Measurements from ENCODE around the gene KCNJ5. TPM values are rescaled to one million over a fixed set of nuclear protein-coding genes. Genes with fewer than 3 reads are reported as not detected.

KCNJ5 gene
- total RNA-seq, 1 donor from 2014 or later: 12.9 TPM

DNA sequence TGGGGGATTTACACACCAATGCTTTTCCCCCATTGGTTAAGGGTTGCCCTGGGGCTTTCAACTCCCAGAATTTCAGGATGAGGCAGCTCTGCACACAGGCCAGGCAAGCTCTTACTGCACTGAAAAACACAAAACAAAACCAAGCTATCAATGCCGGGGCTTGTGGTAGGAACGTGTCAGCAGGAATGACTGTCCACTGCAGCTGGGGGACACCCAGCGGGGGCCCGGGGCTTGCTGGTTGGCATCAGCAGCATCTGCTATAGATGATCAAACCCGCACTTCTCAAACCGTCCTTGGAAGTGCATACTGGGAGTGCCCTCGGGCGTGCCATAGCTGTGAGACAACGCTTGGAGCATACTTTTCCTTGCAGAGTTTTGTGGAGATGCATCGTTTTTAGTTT is 43.8 kb downstream of the KCNJ5 start:
- Histone ChIP-seq H3K27ac (no peak overlapping the region), H3K27me3 (ENCODE audit: low read depth) (no peaks in the 10 kb centered on the region), H3K4me1 (no peaks in the 10 kb centered on the region), H3K4me3 (no peak overlapping the region), H3K36me3 (no peaks in the 10 kb centered on the region), H3K9me3 (no peaks in the 10 kb centered on the region)
- DNase-seq (no peak), ATAC-seq (no peak)
- intact Hi-C loops (cut with DNase I): no loop called here
- TF ChIP-seq, protein P1, sequence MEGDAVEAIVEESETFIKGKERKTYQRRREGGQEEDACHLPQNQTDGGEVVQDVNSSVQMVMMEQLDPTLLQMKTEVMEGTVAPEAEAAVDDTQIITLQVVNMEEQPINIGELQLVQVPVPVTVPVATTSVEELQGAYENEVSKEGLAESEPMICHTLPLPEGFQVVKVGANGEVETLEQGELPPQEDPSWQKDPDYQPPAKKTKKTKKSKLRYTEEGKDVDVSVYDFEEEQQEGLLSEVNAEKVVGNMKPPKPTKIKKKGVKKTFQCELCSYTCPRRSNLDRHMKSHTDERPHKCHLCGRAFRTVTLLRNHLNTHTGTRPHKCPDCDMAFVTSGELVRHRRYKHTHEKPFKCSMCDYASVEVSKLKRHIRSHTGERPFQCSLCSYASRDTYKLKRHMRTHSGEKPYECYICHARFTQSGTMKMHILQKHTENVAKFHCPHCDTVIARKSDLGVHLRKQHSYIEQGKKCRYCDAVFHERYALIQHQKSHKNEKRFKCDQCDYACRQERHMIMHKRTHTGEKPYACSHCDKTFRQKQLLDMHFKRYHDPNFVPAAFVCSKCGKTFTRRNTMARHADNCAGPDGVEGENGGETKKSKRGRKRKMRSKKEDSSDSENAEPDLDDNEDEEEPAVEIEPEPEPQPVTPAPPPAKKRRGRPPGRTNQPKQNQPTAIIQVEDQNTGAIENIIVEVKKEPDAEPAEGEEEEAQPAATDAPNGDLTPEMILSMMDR (IDR thresholded peaks at IDR 0.05): no peak

DNA sequence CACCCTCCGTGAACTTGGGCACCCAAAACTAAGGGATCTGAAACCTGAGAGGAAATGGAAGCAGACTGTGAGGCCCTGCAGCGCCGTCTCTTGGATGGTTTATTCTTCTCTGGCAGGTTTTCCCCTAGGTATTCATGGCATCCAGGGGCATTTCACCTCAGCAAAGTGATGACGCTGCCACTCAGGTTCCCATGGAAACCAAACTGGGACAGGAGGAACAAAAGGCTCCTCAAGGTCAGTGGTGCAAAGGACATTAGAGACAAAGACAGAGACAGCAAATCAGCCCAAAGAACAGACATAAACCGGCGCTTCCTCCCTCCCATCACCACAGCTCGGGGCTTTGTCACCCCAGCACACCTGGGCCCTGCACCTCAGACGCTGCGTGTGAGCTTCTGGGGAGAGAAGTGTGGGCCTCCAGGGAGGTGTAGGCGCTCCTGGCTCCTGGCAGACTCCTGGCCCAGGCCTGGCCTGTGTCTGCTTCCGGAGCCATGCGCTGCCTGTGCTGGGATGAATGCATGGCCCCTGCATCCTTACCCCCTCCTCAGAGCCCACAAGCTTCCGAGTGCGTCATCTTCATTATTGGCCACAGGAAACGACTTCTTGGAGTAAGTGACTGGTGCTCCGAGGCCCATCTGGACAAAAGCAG is 45.6 kb downstream of the KCNJ5 start:
- intact Hi-C loops (cut with DNase I): no loop called here
- no peak overlapping the region for H3K4me3 ChIP-seq
- H3K27me3 ChIP-seq (ENCODE audit: low read depth): no peaks in the 10 kb centered on the region
- TF ChIP-seq, protein P1 (IDR thresholded peaks at IDR 0.05): no peak
- no peaks in the 10 kb centered on the region for H3K36me3 ChIP-seq
- H3K27ac ChIP-seq: no peak overlapping the region
- H3K4me1 ChIP-seq: no peaks in the 10 kb centered on the region
- ATAC-seq: peak; percentile 21 to 34
- DNase-seq: no peak
- no peaks in the 10 kb centered on the region for H3K9me3 ChIP-seq

DNA sequence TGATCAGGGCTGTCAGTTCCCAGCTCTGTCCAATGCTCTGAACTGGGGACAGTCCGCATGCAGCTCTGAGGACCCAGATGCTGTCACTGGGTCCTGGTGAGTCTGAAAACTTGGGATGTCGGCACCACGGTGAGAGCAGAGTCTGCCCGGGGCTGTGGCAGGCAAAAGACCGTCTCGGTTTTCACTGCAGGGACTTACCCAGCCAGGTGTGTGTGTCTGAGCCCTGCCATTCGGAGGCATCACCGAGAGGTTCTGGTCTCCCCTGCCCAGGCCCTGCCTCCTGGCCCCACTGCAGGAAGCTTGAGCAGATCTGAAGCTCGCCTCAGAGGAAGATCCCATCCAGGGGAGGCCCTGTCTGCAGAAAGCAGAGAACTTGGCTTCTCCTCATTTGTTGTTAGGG is 46.3 kb downstream of the KCNJ5 start:
- intact Hi-C loops (cut with DNase I): no loop called here
- no peak overlapping the region for H3K4me3 ChIP-seq
- H3K36me3 ChIP-seq: no peaks in the 10 kb centered on the region
- TF ChIP-seq, protein P1 (IDR thresholded peaks at IDR 0.05): no peak
- H3K27me3 ChIP-seq (ENCODE audit: low read depth): no peaks in the 10 kb centered on the region
- DNase-seq (no peak), ATAC-seq (no peak)
- no peaks in the 10 kb centered on the region for H3K9me3 ChIP-seq
- H3K27ac ChIP-seq: no peak overlapping the region
- no peaks in the 10 kb centered on the region for H3K4me1 ChIP-seq

DNA sequence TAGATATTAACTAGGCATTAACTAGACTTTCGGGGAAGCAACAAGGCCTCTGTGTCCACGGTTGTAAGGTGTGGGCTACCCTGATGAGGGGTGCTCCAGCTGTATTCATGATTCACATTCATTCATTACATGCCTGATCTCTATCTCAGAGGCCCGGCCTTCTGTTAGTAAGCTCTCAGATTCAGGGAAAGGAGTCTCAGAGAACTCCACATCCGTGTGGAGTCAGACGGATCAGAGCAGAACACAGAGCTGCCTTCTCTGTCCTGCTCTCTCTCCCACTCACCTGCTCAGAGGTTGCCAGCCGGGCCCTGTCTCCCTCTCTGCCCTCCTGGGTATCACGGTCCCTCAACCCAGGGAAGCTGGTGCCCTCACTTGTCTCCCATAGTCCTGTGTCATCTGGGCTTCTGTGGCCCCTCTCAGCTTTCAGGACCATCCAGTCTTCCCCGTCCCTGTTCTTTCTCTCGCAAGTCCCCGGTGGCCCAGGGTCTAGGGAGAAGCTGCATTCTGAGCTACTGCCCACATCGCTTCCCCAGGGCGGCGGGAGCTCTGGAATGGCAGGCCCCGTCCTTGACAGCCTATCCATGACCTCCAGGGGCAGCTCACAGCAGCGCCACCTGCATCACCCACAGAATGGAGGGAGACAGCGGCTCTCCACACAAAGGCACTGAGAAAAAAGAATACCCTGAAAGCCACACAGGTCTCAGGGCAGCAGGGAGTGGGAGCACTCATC is 47.2 kb downstream of the KCNJ5 start:
- H3K4me3 ChIP-seq: no peak overlapping the region
- TF ChIP-seq, protein P1 (IDR thresholded peaks at IDR 0.05): no peak
- no peak for DNase-seq
- ATAC-seq: no peak
- H3K27ac ChIP-seq: no peak overlapping the region
- H3K27me3 ChIP-seq (ENCODE audit: low read depth): no peaks in the 10 kb centered on the region
- no peaks in the 10 kb centered on the region for H3K36me3 ChIP-seq
- H3K4me1 ChIP-seq: no peaks in the 10 kb centered on the region
- H3K9me3 ChIP-seq: no peaks in the 10 kb centered on the region
- intact Hi-C loops (cut with DNase I): no loop called here

DNA sequence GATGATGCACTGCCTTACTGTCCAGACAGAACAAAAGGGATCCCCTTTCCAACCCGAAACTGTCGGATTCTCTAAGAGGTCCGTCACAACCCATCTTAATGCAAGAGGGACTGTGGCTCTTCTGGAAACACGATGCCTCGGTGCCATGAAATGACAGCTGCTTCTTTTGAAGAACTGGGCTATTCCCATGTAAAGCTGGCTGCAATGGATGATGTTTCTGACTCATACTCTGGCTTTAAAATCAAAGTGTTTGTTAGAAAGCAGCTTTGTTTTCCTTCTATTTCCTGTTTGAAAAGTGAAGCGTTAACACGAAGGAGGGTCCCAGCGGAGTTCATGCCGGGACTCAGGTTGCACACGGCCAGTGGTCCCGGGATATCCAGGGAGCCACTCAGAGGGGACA is 48.4 kb downstream of the KCNJ5 start:
- TF ChIP-seq, protein P1 (IDR thresholded peaks at IDR 0.05): no peak
- Histone ChIP-seq H3K4me3 (no peak overlapping the region), H3K36me3 (no peaks in the 10 kb centered on the region), H3K9me3 (no peaks in the 10 kb centered on the region), H3K4me1 (no peaks in the 10 kb centered on the region), H3K27me3 (ENCODE audit: low read depth) (no peaks in the 10 kb centered on the region), H3K27ac (no peak overlapping the region)
- DNase-seq (no peak), ATAC-seq (no peak)
- intact Hi-C loops (cut with DNase I): no loop called here
